ENCODE data around the gene WWOX.

GRCh38 chr16:79076047-79076767 lies 976.8 kb downstream of the WWOX start:
- TF ChIP-seq CTCF (conservative IDR thresholded peaks at IDR 0.05; ENCODE audit: low read depth, low read length): no peak
- TF ChIP-seq POLR2A (IDR thresholded peaks at IDR 0.05; ENCODE audit: low read depth, low read length): no peak
- TF ChIP-seq ELK1 (IDR thresholded peaks at IDR 0.05; ENCODE audit: borderline replicate concordance, low read depth, low read length): no peak
- no peak for TF ChIP-seq SMC3 (IDR thresholded peaks at IDR 0.05; ENCODE audit: low read depth, low read length)
- TF ChIP-seq RFX5 (IDR thresholded peaks at IDR 0.05; ENCODE audit: low read depth, low read length): no peak
- TF ChIP-seq FOS (IDR thresholded peaks at IDR 0.05; ENCODE audit: low read depth, low read length): no peak
- TF ChIP-seq CEBPB (IDR thresholded peaks at IDR 0.05; ENCODE audit: low read depth, low read length): no peak
- TF ChIP-seq BHLHE40 (IDR thresholded peaks at IDR 0.05; ENCODE audit: low read depth, low read length): no peak
